ENCODE results near the gene ANO1.

ANO1 gene

GRCh38 chr11:70066628-70067027, 11.5 kb upstream of the ANO1 start:
- H3K36me3 ChIP-seq (ENCODE audit: insufficient read depth, low read length): no peaks in the 10 kb centered on the region
- no peak for TF ChIP-seq POLR2AphosphoS5 (IDR thresholded peaks at IDR 0.05; ENCODE audit: borderline replicate concordance, low read depth, low read length)
- TF ChIP-seq EZH2 (IDR thresholded peaks at IDR 0.05): no peak
- no peak for TF ChIP-seq FOXP2 (optimal IDR thresholded peaks at IDR 0.05; ENCODE audit: control extremely low read depth, extremely low read length, insufficient read depth)
- no peaks in the 10 kb centered on the region for H3K9me3 ChIP-seq (ENCODE audit: low read depth, low read length)
- H3K27ac ChIP-seq: no peak overlapping the region
- H3K9ac ChIP-seq (ENCODE audit: insufficient read length): no peak overlapping the region
- H3K4me3 ChIP-seq: no peak overlapping the region
- DNase-seq (ENCODE audit: low read depth, low spot score): no peak

- no peak for TF ChIP-seq FOXP2 (optimal IDR thresholded peaks at IDR 0.05; ENCODE audit: control extremely low read depth, extremely low read length, insufficient read depth)
- no peak for DNase-seq (ENCODE audit: low read depth, low spot score)
- no peaks in the 10 kb centered on the region for H3K9me3 ChIP-seq (ENCODE audit: low read depth, low read length)
- H3K9ac ChIP-seq (ENCODE audit: insufficient read length): no peak overlapping the region
- H3K27ac ChIP-seq: no peak overlapping the region
- H3K4me3 ChIP-seq: no peak overlapping the region
- no peaks in the 10 kb centered on the region for H3K36me3 ChIP-seq (ENCODE audit: insufficient read depth, low read length)
Measured at GRCh38 chr11:70067036-70067435, 11.1 kb upstream of the ANO1 start.

- H3K36me3 ChIP-seq (ENCODE audit: insufficient read depth, low read length): no peaks in the 10 kb centered on the region
- H3K9ac ChIP-seq (ENCODE audit: insufficient read length): no peak overlapping the region
- no peaks in the 10 kb centered on the region for H3K9me3 ChIP-seq (ENCODE audit: low read depth, low read length)
- no peak overlapping the region for H3K4me3 ChIP-seq
- H3K27ac ChIP-seq: no peak overlapping the region
- no peak for TF ChIP-seq EZH2 (IDR thresholded peaks at IDR 0.05)
- no peak for TF ChIP-seq FOXP2 (optimal IDR thresholded peaks at IDR 0.05; ENCODE audit: control extremely low read depth, extremely low read length, insufficient read depth)
- no peak for TF ChIP-seq POLR2AphosphoS5 (IDR thresholded peaks at IDR 0.05; ENCODE audit: borderline replicate concordance, low read depth, low read length)
- DNase-seq (ENCODE audit: low read depth, low spot score): no peak
Measured at GRCh38 chr11:70067591-70068341, 10.4 kb upstream of the ANO1 start.

- H3K9ac ChIP-seq (ENCODE audit: insufficient read length): no peak overlapping the region
- DNase-seq (ENCODE audit: low read depth, low spot score): no peak
- no peak overlapping the region for H3K4me3 ChIP-seq
- no peaks in the 10 kb centered on the region for H3K9me3 ChIP-seq (ENCODE audit: low read depth, low read length)
- TF ChIP-seq POLR2AphosphoS5 (IDR thresholded peaks at IDR 0.05; ENCODE audit: borderline replicate concordance, low read depth, low read length) (no peak), EZH2 (IDR thresholded peaks at IDR 0.05) (no peak), FOXP2 (optimal IDR thresholded peaks at IDR 0.05; ENCODE audit: control extremely low read depth, extremely low read length, insufficient read depth) (no peak)
- H3K36me3 ChIP-seq (ENCODE audit: insufficient read depth, low read length): no peaks in the 10 kb centered on the region
- H3K27ac ChIP-seq: no peak overlapping the region
Measured at GRCh38 chr11:70068345-70068744, 9.8 kb upstream of the ANO1 start.

GRCh38 chr11:70068950-70069349, 9.2 kb upstream of the ANO1 start:
- DNase-seq (ENCODE audit: low read depth, low spot score): no peak
- no peaks in the 10 kb centered on the region for H3K9me3 ChIP-seq (ENCODE audit: low read depth, low read length)
- TF ChIP-seq EZH2 (IDR thresholded peaks at IDR 0.05): no peak
- no peak for TF ChIP-seq FOXP2 (optimal IDR thresholded peaks at IDR 0.05; ENCODE audit: control extremely low read depth, extremely low read length, insufficient read depth)
- no peak for TF ChIP-seq POLR2AphosphoS5 (IDR thresholded peaks at IDR 0.05; ENCODE audit: borderline replicate concordance, low read depth, low read length)
- no peak overlapping the region for H3K9ac ChIP-seq (ENCODE audit: insufficient read length)
- no peak overlapping the region for H3K27ac ChIP-seq
- no peaks in the 10 kb centered on the region for H3K36me3 ChIP-seq (ENCODE audit: insufficient read depth, low read length)
- H3K4me3 ChIP-seq: no peak overlapping the region

GRCh38 chr11:70070706-70071105, 7.4 kb upstream of the ANO1 start:
- no peak overlapping the region for H3K9ac ChIP-seq (ENCODE audit: insufficient read length)
- TF ChIP-seq EZH2 (IDR thresholded peaks at IDR 0.05) (no peak), POLR2AphosphoS5 (IDR thresholded peaks at IDR 0.05; ENCODE audit: borderline replicate concordance, low read depth, low read length) (no peak), FOXP2 (optimal IDR thresholded peaks at IDR 0.05; ENCODE audit: control extremely low read depth, extremely low read length, insufficient read depth) (no peak)
- H3K27ac ChIP-seq: no peak overlapping the region
- H3K4me3 ChIP-seq: no peak overlapping the region
- DNase-seq (ENCODE audit: low read depth, low spot score): no peak
- H3K36me3 ChIP-seq (ENCODE audit: insufficient read depth, low read length): no peaks in the 10 kb centered on the region
- no peaks in the 10 kb centered on the region for H3K9me3 ChIP-seq (ENCODE audit: low read depth, low read length)

- H3K9ac ChIP-seq (ENCODE audit: insufficient read length): no peak overlapping the region
- H3K36me3 ChIP-seq (ENCODE audit: insufficient read depth, low read length): no peaks in the 10 kb centered on the region
- no peak overlapping the region for H3K4me3 ChIP-seq
- no peaks in the 10 kb centered on the region for H3K9me3 ChIP-seq (ENCODE audit: low read depth, low read length)
- DNase-seq (ENCODE audit: low read depth, low spot score): no peak
- no peak overlapping the region for H3K27ac ChIP-seq
- TF ChIP-seq EZH2 (IDR thresholded peaks at IDR 0.05): no peak
- TF ChIP-seq POLR2AphosphoS5 (IDR thresholded peaks at IDR 0.05; ENCODE audit: borderline replicate concordance, low read depth, low read length): no peak
- no peak for TF ChIP-seq FOXP2 (optimal IDR thresholded peaks at IDR 0.05; ENCODE audit: control extremely low read depth, extremely low read length, insufficient read depth)
Measured at GRCh38 chr11:70071996-70072395, 6.1 kb upstream of the ANO1 start.

DNA sequence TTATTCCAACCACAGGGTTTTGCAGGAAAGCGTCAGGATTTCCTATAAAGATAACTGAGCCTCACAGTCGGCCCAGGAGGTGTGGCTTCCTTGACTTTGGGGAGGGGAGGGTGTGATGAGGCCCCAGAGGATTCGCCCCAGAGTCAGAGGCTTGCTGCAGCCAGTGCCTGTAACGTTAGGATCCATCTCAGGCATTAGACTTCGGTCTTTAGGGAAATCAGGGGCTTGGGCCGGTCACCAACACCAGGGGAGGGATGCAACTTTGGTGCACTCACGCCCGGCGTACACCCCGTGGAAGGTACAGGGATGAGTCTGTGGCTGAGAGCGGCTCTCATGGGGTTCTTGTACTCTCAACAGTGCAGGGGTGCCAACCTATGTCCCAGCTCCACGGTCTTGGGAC, 5.7 kb upstream of the ANO1 start:
- H3K9ac ChIP-seq (ENCODE audit: insufficient read length): no peak overlapping the region
- TF ChIP-seq FOXP2 (optimal IDR thresholded peaks at IDR 0.05; ENCODE audit: control extremely low read depth, extremely low read length, insufficient read depth): no peak
- no peak for TF ChIP-seq POLR2AphosphoS5 (IDR thresholded peaks at IDR 0.05; ENCODE audit: borderline replicate concordance, low read depth, low read length)
- no peak for TF ChIP-seq EZH2 (IDR thresholded peaks at IDR 0.05)
- no peaks in the 10 kb centered on the region for H3K36me3 ChIP-seq (ENCODE audit: insufficient read depth, low read length)
- H3K4me3 ChIP-seq: no peak overlapping the region
- no peak for DNase-seq (ENCODE audit: low read depth, low spot score)
- no peak overlapping the region for H3K27ac ChIP-seq
- H3K9me3 ChIP-seq (ENCODE audit: low read depth, low read length): no peaks in the 10 kb centered on the region

Measured in SK-N-MC (cell line).